ENCODE results near the gene AKAP12.

Gene AKAP12

DNA sequence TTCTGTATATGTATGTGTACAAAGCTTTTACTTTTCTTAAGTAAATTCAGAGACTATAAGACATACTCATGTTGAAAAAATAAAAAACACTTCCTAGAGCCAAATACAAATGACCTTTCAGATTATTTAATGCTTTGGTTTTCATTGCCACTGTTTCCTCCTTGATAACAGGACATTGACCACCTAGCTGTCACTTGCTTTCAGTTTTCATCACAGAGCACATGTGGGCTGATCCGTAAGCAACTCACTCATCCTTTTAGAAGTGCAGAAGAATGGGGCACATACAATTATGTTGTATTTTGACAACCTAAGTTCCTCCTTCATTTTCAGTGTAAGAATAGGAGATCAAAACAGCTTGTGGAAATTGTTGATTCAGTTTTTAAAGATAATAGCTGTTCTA lies 145.4 kb downstream of the AKAP12 start:
- DNase-seq: no peak

DNA sequence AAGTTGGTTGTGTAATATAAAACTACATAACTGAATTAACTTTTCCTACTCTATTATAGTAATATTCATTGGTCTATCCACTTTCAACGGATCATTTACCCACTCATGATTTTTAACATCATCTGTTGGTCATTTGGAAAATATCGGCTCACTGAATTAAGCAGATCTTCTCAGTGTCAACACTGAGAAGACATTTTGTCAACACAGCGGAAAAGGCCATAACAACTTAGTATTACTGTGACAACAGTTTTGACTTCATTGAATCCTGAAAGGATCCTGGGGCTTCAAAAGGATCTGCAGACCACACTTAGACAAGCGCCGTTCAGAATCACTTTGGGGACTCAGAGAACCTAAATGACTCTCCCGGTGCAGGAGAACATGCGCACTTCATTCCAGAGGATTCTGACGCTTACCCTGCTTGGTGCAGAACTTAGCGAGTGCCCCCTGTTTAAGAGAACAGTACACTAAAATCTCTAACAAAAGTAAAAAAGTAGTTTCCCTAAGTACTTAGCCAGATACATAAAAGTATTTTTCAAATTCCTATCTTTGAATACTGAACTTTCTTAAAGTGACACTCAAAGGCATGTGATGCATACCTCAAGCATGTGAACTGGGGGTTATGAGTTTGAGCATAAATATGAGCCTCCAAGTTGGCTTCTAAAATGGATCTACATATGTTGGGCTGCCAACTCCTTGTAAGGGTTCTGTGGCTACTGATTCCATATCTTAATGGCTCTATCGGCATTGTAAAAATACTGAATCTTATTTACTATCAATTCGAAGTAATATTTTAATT lies 147.6 kb downstream of the AKAP12 start:
- DNase-seq: no peak

DNA sequence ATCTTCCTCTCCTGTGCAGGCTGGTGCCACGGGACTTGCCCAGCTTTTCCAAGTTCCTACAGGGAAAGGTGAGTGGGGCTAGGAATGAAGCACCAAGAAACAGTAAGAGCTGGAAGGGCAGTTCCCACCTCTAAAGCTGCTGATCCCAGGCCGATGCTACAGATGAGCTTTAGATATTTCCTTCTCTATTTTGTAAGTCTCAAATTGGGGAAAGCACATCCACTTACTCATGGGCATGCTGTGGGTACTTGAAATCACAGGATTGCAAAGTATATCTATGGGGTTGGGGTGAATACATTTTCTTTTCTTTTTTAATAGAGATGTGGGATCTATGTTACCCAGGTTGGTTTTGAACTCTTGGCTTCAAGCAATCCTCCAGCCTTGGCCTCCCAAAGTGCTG lies 148.5 kb downstream of the AKAP12 start:
- DNase-seq: no peak

DNA sequence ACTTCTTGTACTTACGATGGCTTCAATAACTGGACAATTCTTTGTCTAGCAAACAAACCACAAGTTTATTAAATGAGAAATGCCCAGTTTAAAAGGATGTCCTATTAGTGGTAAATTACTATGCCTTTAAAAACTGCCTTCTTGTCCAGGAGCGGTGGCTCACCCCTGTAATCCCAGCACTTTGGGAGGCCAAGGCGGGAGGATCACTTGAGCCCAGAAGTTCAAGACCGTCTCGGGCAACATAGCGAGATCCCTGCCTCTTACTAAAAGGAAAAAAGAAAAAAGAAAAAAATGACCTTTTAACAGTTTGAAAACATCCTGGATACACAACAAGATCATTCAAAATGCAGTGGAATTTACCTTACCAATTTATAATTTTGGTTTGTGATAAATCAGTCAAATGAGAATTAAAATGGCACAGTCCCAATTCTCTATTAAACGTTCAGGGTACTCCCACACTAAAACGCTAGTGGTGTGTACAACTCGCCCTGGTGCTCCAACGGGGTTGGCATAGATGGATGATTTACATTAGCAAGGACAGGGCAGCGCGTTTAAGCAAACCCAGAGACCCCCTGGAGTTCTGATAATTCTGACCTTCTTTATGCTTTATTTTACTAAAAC lies 149.3 kb downstream of the AKAP12 start:
- no peak for DNase-seq

DNA sequence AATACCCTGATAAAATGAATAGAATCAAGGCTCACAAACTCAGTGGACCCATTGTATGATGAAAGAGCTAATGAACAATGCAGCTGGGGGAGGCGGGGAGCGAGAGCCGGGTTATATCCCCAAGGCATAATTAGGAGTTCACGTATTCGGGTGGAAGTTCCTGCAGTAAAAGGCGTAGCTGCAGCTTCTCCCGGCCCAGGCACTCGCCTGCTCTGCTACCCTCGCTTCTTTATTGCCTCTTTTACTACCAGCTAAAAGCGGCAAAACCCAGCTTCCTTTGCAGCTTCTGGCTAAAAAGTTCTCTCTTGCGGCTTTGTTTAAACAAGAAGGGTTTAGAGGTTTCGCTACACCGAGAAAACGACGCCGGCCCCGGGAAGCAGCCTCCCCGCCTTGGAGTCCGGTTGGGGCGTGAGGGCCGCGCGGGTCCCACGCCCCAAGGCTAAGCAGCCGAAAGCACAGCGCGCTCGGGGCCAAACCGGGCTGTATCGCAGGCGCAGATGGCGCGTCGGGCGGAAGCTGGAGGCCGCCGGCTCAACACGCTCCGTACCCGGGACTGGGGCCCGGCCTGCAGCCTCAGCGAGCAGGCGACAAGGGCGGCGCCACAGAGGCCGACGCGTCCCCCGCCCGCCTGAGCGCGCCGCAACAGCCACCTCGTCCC lies 150.0 kb downstream of the AKAP12 start:
- DNase-seq: no peak

DNA sequence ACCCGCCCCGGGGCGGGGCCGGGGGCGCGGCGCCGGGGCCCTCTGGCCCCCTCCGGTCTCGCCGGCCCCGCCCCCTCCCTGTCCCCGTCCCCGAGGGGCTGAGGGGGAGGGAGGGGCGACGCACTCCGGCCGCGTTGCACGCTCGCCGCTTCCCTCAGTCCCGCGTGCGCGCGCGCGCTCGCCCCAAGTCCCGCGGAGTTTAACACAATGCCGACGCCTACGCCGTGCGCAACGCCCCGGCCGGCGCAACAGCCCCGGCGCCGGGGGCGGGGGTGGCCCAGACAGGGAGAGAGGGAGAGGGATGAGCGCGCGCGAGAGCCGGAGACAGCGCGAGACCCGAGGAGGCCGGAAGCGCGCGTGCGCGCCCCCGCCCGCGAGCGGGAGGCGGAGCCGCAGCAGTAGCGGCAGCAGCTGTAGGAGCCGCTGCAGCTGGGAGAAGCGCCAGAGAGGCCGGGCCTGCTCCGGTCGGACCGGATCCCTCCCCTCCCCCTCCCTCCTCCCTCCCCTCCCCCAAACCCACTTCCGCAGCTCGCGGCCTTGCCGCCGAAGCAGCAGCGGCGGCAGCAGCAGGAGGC lies 150.6 kb downstream of the AKAP12 start:
- DNase-seq: peak; percentile 96

DNA sequence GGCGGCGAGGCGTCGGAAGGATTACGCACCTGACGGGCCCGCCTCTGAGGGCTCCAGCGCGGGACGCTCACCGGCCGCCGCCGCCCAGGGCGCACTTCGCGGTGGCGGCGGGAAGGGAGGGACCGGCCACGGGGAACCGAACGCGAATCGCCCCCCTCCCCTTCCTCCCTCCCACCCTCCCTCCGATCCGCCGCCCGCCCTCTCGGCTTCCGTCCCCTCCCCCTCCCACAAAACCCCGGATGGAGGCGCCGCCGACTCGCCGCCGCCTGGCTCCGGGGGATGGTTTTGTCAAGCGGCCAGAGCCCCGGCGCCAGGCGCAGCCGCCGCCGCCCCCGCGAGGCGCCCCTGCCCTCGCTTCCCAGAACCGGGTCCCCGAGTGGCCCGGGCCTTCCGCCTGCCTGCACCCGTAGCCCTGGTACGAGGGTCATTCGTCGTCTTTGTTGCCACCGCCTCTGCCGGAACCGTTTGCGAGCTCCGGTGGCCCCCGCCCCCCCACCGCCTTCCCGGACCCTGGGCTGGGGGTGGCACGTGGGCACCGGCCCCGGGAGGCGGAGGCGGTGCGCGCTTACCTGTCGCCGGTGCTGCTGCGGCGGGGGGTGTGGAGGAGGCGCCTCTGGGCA lies 151.2 kb downstream of the AKAP12 start:
- peak; percentile 77 for DNase-seq

DNA sequence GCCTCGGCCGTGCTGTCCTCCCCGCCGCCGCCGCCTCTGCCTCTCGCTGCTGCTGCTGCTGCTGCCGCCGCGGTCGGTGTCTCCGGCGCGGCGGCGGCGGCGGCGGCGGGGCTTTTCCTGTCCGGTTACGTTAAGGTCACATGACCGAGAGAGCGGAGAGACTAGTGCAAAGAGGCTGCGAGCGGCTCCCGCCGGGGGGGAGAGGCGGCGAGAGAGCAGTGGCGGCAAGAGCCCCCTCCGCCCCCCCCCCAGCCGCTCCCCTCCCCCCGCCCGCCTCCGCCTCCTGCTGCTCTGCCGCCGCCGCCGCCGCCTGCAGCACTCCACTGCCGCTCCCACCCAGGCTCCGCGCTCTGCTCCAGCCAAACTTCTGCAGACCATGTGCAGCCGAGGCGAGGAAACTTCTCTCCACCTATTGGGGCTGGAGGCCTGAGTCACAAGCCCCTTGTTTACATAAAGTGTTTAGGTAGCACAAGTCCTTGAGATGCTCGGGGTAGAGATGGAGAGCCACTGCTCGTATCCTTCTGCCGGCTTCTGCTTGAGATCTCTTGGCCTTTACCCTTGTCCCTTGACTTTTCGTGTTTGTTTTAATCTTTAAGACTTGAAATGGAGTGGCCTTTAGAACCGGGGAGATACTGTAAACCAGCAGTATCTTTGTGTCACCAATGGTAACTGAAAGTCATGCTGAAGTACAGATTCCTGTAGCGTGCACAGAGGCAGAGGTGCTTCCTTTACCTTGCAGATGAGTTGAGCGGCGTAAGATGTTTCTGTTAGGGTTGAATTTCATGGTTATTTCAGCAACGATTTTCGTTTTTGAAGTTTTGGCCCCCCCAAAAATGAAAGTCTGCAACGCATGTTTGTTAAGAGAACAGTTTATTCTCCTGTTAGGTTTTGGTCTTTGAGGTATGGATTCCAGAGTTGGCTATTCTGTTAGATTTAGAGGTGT lies 152.0 kb downstream of the AKAP12 start, which contains the start of gene ZBTB2:
TSS of gene ZBTB2 (minus strand) at position 89 of the 943 bp plus-strand sequence. CDS start 17,922 bp downstream, outside the sequence.
- DNase-seq: peak; percentile 58

DNA sequence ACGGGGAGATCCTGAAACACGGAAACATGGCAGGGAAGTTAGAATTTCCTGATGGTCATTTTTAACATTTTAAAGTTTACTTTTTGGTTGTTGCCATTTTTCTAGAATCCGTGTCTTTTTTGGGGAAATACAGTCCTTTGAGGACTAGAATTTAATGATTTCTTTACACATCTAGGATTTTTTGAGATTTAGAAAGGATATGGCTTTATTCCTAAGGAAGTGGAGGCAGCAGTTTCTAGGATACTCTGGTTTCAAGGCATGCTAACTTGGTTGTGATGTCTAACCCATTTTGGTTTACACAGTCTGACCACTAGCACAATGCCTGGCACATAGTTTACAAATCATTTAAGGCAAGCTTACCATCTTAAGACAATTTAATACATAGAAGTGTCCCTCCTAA lies 152.7 kb downstream of the AKAP12 start:
- DNase-seq: no peak

DNA sequence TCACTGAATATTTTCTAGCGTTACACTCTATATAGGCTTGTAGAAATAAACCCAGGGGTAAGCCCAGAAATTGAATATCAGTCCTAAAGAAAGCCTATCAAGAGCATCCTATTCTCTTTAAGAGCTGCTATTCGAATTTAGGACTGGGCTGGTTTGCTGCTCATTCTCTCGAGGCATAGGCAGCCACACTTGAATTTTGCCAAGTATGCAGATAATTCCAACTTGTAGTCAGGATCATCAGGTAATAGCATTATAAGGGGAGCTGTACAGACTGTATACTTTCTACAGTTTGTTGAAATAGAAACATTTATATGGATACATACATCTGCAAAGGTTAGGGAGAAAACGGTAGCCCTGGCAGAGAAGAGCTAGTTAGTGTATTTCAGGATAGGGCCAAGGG lies 153.6 kb downstream of the AKAP12 start:
- no peak for DNase-seq

DNA sequence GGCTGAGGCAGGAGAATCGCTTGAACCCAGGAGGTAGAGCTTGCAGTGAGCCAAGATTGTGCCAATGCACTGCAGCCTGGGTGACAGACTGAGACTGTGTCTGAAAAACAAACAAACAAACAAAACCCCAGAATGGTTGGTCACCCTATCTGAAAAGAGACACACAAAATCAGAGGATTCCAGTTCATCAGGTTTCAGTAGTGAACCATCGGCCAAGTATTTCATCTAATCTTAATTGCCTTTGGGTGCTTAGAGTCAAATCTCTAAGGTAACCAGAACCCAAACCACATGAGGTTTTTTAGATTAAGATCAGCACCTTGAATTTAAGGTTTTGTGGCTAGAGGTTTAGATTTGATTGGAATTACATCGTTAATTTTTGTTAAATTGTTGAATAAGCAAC lies 159.9 kb downstream of the AKAP12 start:
- no peak for DNase-seq

DNA sequence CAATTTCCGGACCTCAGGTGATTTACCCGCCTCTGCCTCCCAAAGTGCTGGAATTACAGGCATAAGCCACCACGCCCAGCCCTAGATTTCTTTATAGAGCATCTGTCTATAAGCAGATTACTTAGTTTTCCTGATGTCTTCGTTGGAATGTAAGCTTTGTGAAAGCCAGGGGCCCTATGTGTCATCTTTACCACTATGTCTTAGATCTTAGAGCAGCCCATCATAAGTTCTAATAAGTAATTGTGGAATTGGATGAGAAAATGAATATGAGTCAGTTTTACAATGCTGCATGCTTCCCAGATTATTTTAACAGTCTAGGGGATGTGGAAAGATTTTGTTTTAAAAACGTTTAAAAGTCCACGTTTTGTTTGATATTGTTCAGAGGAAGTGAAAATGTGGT lies 160.7 kb downstream of the AKAP12 start:
- no peak for DNase-seq

DNA sequence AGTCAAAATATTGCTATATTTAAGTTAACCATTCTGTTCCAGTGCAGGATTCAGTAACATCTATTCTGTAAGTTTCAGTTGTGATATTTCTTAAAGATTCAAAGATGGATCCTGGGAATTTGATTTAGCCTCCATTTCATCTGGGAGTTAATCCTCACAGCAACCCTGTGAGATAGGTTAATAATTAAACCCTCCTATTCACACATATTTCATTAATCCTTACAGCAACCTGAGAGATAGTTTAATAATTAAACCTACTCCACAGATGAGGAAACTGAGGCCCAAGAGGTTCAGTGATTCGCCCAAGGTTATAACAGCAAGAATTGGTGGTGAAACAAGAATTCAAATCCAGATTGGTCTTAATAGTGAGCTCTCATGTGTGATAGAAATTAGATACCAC lies 162.5 kb downstream of the AKAP12 start:
- DNase-seq: no peak

DNA sequence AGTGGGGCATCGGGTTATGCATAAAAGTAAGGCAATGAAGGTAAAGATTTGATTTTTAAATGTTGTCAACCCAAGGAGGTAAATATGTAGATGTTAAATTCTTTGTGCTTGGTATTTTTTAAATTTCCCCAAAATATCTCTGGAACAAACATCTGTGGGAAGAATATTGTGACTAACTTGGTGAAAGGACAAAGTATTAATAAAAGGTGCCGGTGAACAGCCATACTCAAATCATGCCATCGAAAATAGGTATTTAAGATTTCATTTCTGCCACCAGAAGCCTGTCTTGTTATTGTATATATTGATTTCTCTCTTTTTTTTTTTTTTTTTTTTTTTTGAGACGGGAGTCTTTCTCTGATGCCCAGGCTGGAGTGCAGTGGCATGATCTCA lies 164.1 kb downstream of the AKAP12 start:
- DNase-seq: no peak

All from effector CD4-positive, alpha-beta T cell (primary cell).